ENCODE data around the gene VENTX.

- TF ChIP-seq, protein P1, sequence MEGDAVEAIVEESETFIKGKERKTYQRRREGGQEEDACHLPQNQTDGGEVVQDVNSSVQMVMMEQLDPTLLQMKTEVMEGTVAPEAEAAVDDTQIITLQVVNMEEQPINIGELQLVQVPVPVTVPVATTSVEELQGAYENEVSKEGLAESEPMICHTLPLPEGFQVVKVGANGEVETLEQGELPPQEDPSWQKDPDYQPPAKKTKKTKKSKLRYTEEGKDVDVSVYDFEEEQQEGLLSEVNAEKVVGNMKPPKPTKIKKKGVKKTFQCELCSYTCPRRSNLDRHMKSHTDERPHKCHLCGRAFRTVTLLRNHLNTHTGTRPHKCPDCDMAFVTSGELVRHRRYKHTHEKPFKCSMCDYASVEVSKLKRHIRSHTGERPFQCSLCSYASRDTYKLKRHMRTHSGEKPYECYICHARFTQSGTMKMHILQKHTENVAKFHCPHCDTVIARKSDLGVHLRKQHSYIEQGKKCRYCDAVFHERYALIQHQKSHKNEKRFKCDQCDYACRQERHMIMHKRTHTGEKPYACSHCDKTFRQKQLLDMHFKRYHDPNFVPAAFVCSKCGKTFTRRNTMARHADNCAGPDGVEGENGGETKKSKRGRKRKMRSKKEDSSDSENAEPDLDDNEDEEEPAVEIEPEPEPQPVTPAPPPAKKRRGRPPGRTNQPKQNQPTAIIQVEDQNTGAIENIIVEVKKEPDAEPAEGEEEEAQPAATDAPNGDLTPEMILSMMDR (IDR thresholded peaks at IDR 0.05 in 4 of 5, conservative IDR thresholded peaks at IDR 0.05 in 1 of 5): peak in 2 of 5 experiments; percentile 30 to 40
- TF ChIP-seq POLR2A (IDR thresholded peaks at IDR 0.05): no peak
These were observed 19.9 kb downstream of the VENTX start for GRCh38 chr10:133257489-133258065.

All from gastrocnemius medialis (tissue), 4 donors.